NCI-H748 treated with DMSO at 0.1 percent for 48 hours (cell line): ENCODE results near the gene ZNF550.

Experiments
- DNase-seq: peaks from one replicate; lab custom pipeline; 2025; lab: John Stamatoyannopoulos, UW

ZNF550 gene

DNA sequence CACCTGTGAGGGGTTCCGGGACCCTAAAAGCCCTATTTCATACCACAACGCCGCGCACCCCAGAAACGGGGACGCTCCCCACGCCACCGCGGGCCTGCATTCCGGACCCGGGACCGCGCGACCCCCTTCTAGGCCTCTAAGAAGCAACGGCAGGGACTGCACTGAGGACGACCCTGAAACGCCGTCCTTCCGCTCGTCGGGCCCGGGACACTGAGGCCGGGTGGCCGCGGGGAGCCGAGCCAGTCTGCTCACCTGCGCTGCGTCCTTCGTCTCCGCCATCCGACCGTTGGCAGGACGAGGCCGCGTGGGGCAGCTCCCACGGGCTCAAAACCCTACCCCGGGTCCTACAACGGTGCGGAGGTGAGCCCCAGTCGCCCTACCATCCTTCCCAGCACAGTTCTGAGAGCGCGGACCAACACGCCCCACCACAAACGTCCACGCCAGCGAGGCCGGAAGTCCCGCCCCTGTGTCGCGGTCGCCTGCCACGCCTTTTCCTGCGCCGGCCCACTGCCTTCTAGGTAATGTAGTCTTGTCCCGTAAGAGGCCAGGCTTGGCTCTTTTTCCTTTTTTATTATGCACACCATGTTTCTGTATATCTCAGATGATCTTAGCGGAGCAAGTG, at the start of gene ZNF550:
TSS of gene ZNF550 (minus strand) at position 460 of the 622 bp plus-strand sequence. CDS start at position 279, 181 bp downstream.
- DNase-seq = peak; percentile 88

DNA sequence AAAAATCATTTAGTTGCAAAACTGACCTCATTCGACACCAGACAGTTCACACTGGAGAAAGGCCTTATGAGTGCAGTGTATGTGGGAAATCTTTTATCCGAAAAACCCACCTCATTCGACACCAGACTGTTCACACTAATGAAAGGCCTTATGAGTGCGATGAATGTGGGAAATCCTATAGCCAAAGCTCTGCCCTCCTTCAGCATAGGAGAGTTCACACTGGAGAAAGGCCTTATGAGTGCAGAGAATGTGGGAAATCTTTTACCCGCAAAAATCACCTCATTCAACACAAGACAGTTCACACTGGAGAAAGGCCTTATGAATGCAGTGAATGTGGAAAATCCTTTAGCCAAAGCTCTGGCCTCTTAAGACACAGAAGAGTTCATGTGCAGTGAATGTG, 47.3 kb upstream of the ZNF550 start:
- no peak for DNase-seq

DNA sequence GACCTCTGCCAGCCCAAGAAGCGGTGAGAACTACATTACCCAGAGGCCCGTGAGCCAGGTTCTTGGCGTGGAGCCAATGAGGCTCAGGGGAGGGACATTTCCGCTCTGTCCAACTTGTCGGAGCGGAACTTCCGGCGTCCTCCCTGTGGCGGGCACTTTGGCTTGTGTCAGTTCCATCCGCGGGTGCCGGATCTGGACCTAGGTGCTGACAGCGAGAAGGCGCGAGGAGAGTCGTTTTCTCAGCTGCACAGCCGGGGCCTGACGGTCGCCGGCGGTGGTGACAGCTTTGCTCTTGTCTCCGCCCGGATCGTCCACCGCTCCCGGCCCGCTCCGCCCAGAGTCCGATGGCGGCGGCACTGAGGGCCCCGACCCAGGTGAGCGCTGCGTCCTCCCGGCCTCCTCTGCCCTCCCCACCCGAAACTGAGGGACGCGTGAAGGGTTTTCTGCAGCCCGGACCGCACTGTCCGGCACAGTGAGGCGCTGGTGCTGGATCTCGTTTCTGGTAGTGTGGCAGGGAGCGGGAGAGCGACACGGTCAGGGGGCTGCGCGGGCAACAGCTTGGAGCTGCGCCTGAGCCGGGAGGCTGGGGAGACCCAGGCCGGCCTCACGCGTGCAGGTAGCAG, 40.2 kb upstream of the ZNF550 start, which contains the start of gene ZNF530:
TSS of gene ZNF530 (plus strand) at position 125 of the 623 bp plus-strand sequence. CDS start 4,461 bp downstream, outside the sequence.
- peak; percentile 81 for DNase-seq

DNA sequence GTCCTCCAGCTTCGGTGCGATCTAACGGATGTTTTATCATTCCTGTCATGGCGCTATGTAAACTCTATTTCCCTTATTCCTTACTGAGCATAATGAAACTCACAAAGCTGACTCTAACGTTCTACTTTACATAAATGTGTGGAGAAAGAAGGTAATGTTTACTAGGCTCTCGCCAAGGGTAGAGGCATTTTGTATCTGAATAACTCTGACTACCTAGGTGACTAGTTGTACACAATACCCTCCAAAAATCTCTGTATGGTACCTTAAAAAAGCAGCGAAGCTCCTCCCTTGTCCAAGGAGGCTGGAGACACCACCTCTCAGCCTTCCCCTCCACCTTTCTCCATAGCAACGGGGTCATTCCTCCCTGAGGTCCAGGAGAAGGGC, 39.7 kb upstream of the ZNF550 start:
- DNase-seq = no peak

DNA sequence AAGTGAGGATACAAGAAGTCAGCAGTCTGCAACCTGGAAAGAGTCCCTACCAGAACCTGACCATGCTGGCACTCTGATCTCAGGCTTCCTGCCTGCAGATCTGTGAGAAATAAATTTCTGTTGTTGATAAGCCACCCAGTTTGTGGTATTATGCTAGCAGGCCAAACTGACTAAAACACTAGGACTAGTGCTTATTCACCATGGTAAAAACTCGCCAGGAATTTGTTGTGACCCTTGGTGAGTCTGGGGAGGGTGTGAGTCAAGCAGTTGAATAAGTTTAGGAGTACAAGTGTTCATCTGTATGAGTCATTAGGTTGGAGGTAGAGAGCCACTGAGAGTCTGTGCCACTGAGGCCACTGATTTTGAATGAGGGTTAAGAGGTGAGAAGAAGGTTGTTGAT, 27.9 kb upstream of the ZNF550 start:
- no peak for DNase-seq

DNA sequence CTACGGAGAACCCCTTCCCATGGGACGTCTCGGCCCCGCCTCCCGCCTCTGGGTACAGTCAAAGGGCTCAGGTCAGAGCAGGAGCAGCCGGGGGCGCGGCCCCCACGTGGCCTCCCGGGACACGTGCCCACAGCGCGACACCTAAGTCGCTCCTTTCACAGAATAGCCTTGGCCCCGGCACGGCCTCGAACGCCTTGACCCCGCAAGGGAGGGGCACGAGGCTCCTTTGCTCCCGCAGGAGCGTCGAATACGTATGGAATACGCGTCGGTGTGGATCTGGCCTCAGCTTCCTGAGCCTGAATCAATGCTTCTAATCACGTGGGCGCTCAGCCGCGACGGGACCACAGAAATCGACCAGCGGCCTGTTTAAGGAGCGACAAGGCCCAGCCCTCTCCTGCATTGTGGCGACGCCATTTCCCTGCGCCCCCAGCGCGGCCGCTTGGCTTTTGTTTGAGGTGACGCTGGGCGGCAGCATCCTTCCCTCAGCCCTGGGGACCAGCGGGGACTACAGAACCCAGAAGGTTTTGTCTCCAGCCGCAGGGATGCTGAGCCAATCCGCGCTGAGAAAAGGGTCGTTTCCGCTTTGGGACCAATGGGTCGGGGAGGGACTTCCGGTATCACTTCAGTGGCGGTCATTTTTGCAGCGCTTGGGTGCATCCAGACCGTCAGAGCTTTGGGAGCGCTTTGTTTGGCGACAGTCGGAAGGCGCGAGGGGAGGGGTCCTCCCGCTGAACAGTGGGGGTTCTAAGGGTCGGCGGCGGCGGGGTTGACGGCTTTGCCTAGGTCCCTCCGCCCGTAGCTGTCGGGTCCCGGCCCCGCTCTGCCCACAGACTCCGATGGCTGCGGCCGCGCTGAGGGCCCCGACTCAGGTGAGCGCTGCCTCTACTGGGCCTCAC, 24.1 kb upstream of the ZNF550 start, which contains the start of gene ZIK1:
TSS of gene ZIK1 (plus strand) at position 625 of the 896 bp plus-strand sequence. CDS start at position 837, 212 bp downstream.
- peak; percentile 95 for DNase-seq

DNA sequence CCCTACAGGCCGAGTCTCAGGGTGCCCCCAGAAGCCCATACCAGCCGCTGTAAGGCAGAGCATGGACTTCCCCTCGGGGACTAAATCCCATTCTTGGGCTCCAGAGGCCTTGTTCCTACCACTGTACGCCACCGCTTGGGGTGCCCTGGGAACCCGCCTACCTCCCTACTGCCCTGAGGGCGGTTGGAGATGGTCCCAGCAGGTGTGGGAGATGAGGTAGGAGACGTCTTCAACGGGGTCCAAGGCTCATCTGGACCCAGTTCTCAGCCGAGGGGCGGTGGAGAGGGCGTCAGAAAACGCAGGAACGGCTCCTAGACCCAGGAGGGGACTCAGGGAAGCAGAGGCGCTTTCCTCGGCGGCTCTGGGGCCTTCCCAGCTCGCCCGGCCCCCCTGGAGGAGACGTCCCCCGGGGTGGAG, 23.4 kb upstream of the ZNF550 start:
- no peak for DNase-seq

DNA sequence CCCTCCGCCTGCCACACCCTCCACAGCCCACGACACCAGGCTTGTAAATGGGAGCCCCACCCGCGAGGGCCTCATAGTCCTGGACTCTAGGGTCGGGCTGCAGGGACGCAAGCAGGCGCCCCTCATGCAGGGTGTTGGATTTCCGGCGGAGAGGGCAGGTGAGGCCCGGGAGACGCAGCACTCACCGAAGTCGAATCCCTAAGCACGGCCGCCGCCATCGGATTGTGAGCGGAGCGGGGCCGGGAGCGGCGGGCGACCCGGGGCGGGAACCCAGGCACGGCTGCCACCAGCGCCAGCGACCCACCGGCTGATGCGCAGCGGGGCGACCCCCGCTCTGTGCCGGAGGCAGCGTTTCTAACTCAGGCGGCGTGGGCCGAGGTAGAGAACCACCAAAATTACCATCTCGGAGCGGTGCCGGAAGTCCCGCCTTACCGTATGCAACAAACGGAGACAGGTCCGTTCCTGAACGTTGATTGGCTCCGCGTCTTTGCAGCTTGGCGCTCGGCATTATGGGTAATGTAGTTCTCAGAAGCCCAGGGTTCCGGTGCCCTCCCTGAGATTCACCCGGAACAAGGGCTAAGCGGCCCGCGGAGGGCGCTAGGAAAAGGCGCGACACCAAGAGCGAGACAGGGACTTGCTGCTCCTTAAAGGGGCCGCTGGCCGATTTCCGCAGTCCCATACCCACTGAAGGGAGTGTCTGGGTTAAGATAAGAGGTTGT, 19.0 kb upstream of the ZNF550 start, which contains the start of gene ZNF416:
TSS of gene ZNF416 (minus strand) at position 425 of the 719 bp plus-strand sequence. CDS start at position 218, 207 bp downstream.
- DNase-seq = peak; percentile 99

DNA sequence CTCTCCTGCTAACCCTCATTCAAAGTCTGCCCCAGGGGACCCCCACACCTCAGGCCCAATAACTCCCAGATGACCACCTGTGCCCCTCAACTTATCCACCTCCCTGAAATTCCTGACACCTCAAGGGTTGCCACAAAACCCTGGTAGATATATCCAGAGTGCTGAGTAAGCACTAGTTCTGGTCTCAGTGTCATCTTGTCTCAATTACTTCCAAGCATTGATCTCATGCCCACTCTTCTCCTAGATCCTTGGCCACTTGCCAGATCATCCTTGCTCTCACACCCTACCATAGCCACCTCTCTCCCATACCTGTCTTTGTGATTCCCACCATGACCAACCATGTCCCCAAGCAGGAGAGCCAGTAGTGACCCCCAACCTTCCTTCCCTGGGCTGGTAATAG, 17.0 kb upstream of the ZNF550 start:
- no peak for DNase-seq

DNA sequence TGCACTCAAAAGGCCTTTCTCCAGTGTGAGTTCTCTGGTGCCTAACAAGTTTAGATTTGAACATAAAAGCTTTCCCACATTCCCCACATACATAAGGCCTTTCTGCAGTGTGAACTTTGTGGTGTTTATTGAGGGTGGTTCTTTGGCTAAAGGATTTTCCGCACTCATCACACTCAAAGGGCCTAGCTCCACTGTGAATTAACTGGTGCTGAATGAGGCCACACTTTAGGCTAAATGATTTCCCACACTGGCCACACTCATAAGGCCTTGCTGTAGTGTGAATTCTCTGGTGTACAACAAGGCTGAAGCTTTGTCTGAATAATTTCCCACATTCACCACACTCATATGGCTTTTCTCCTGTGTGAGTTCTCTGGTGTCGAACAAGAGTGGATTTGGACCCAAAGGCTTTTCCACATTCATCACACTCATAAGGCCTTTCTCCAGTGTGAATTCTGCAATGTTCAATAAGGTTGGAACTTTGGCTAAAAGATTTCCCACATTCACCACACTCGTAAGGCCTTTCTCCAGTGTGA, 12.8 kb upstream of the ZNF550 start:
- no peak for DNase-seq

DNA sequence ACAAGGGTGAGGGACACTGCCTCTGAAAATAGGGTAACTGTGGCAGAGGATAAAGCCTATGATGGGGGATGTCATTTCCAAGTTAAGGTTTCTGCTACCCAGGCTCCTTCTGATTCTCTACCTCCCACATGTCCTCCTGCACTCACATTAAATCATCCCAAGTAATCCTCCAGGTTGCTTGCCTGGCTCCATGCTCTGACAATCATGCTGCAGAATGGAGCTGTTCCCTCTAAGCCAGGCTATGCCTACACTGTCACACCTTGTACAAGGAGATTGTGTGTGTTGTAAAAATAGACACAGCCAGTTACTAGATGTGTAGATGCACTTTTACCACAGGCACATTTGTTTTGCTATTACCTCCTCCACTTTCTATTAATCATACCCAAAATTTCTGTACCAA, 11.0 kb upstream of the ZNF550 start:
- no peak for DNase-seq

DNA sequence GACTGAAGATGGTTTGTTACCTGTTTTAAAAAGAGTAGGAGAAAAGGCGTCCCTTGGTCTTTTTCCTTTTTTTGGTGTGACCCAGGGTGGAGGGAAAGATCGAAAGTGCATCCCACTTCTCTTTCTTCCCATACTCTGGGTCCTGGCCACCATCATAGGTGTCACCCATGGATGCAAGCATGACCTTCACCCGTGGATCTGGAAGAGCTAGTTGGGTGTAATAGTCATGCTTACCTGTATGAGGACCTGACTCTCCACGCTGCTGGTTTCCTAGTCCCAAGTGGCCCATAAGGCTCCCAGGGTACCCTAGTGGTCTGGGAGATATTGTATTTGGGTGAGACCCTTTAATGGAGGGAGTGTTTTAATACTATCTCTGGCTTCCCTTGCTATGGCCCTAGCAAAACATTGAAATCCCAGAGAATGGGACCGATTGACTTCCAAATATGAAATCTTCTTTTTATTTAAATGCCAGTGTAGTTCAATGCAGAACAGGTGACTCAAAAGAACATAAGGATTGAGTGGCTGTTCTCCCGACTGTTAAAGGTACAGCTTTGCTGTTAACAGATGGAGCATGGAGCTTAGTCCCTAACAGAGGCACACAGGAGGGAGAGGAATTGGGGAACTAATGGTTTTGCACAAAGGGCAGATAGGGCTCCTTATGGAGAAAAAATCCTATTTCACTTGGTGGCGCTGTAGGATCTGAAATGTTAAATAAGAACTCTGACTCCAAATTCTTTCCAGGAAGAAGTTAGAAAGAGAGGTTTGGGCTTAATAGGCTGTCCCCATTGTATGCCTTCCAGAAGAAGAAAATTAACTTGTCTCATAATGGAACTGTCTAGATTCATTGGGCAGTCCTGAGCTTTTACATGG, 7.0 kb upstream of the ZNF550 start:
- no peak for DNase-seq

DNA sequence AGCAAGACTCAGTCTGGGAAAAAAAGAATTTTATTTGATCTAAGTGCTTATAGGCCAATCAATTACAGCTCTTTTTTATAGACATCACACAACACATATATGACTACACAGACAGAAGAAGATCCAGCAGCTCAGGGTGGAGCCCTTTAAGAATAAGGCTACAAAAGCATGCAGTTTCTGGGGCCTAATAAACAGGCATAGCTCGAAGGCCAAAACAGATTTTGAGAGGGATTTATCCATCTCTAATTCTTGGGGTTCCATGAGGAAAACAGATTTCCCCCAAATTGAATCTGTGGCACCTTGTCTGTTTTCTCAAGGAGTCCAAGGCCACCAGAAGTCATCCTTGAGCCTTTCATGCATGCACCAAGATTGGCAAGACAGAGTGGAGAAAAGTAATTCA, 3.9 kb upstream of the ZNF550 start:
- no peak for DNase-seq

DNA sequence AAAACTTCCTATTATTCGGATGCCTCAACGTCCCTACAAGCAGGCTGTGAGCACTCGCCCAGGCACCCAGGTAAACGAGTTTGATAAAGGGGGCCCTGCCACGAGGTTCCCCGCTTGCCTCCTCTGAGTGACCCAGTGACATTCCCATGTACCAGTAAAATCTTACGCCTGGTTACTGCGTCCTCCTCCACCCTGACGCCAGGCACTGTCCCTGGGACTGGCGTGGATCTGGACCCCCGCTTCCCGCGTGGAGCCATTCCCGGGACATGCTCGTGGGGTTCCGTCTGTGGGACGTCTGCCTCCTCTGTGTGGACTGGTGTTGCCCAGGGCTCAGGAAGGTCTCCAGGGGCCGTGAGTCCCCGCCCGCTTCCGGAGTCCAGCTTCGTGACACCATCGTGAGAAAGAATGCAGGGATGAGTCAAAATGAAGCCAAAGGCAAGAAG, 407 bp upstream of the ZNF550 start:
- DNase-seq = no peak

DNA sequence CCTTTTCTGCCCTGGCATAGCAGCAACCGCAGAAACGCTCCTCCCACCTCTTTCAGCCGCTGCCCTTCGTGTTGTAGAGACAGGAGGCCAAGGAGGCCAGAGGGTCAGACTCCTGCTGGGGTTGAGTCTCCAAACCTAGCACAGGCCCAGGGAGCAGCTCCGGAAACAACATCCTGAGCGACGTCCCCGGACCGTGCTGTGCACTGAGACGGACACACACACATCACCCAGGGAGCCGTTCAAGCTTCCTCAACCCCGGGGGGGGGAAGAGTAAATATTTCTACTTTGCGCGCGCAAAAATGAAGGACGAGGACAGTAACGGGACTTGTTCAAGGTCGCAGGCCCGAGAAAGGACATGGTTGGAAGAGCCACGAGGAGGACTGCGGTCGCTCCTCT, 657 bp downstream of the ZNF550 start:
- DNase-seq = no peak

DNA sequence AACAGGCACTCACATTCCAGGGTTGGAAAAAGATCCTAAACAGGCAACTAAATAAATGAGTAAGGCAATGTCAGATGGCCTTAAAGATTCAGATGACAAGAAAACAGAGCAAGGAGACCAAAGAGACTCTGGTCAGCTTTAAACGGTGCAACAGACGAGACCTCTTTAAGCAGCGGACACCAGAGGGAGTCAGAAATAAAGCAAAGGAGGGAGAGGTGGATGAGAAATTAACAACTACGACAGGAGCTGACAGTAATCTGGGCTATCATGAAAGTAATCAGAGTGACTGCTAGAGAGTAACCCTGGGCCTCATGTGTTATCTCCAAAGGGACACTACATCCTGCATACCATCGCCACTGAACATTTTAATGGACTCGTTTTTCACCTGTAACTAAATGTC, 1.1 kb downstream of the ZNF550 start:
- no peak for DNase-seq

DNA sequence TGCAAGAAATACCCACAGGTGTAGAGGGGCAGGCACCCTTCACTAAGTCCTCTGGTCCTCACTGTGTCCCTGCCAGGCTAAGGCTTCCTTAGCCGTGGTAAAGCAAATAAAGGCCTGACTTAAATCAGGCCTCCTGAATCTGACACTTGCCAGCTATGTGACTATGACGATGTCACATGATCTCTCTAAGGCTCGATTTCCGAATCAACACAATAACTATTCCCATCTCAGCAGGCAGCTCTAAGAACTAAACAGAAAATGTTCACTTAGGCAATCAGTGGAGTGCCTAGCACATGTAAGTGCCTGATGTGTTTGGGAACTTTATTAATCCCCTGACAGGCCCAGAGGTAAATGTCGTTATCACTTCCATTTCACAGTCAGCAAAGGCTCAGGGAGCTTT, 2.0 kb downstream of the ZNF550 start:
- DNase-seq = no peak

DNA sequence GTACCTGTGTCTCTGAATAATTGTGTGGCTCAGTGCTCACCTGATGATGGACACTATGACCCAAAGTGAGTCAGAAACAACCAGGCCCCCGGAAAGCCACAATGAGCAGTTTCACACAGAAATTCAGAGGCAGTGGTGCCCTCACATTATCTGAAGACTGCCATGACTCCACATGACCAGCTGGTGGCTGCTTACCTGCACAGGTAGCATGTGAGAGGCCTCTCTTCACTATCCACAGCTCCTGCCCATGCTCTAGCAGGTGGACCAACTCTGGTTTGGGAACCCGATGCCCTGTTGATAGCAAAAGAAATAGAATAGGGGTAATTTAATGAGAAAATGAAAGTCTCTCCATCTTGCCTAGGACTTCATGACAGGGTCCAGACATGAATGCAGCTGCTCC, 7.2 kb downstream of the ZNF550 start:
- DNase-seq = no peak

DNA sequence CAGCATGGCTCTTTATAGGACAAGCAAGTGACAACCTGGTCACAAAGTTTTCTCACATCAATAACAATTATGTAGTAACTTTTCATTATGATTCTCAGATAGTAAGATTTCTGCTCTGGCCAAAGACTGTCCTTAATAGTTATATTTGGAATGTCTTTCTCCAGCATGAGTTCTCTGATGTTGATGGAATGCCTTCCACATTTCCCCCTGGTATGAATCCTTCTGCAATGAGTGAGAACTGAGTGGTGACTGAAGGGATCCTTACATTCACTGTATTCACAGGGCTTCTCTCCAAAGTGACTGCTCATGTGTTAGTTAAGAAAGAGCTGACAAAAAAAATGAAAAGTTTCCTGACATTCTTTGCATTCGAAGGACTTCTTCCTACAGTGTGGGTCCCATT, 13.2 kb downstream of the ZNF550 start:
- DNase-seq = no peak

DNA sequence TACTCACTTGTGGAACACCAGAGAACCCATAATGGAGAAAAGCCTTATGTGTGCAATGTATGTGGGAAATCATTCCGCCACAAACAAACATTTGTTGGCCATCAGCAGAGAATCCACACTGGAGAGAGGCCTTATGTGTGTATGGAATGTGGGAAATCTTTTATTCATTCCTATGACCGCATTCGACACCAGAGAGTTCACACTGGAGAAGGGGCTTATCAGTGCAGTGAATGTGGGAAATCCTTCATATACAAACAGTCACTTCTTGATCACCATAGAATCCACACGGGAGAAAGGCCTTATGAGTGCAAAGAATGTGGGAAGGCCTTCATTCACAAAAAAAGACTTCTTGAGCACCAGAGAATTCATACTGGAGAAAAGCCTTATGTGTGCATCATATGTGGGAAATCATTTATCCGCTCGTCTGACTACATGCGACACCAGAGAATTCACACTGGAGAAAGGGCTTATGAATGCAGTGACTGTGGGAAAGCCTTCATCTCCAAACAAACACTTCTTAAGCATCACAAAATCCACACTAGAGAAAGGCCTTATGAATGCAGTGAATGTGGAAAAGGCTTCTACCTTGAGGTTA, 21.6 kb downstream of the ZNF550 start:
- DNase-seq = no peak
